Astrocyte of the cerebellum (primary cell): ENCODE results near the gene SF3B3.

ENCODE experiments used
- DNase-seq: peaks from one replicate; pipeline ENCODE4 v3.0.0-alpha.2; 2011; ENCODE audit warnings: low read depth
- H3K4me3 ChIP-seq: 2 replicates; pipeline ENCODE4 v1.5.1; 2011; ENCODE audit warnings: mild to moderate bottlenecking, low read depth, low read length, moderate library complexity
- in situ Hi-C: cut with HindIII; loops from 2 replicates; pipeline ENCODE4 v1.10.0; 2017; ENCODE audit warnings: low sequenced_read_pairs
- TF ChIP-seq, protein P1 (sequence below): IDR thresholded peaks from 2 replicates; pipeline ENCODE4 v1.5.1; 2012; ENCODE audit warnings: low read length, low read depth, moderate library complexity, mild to moderate bottlenecking; ENCODE audit errors: missing control alignments

Gene SF3B3

DNA sequence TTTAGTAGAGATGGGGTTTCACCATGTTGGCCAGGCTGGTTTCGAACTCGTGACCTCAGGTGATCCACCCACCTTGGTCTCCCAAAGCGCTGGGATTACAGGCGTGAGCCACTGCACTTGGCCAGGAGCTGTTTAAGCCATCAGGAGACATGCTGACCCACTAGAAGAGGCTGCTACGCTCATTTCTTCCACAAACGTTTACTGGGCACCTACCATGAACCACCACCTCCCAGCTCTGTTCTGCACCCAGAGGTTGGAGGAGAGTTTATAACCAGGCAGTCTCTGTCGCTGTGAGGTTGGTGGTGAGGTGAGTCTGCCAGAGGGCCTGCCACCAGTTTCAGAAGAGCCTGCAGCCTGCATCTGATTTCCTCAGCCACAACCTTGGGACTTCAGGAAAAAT, 51.8 kb downstream of the SF3B3 start:
- H3K4me3 ChIP-seq, result no peak overlapping the region
- TF ChIP-seq, protein P1, sequence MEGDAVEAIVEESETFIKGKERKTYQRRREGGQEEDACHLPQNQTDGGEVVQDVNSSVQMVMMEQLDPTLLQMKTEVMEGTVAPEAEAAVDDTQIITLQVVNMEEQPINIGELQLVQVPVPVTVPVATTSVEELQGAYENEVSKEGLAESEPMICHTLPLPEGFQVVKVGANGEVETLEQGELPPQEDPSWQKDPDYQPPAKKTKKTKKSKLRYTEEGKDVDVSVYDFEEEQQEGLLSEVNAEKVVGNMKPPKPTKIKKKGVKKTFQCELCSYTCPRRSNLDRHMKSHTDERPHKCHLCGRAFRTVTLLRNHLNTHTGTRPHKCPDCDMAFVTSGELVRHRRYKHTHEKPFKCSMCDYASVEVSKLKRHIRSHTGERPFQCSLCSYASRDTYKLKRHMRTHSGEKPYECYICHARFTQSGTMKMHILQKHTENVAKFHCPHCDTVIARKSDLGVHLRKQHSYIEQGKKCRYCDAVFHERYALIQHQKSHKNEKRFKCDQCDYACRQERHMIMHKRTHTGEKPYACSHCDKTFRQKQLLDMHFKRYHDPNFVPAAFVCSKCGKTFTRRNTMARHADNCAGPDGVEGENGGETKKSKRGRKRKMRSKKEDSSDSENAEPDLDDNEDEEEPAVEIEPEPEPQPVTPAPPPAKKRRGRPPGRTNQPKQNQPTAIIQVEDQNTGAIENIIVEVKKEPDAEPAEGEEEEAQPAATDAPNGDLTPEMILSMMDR, result no peak
- in situ Hi-C loops, result loop anchor here (5.0 kb wide), 1 partner anchor 72 kb away; the partner anchor contains the start of gene IL34
- no peak for DNase-seq

DNA sequence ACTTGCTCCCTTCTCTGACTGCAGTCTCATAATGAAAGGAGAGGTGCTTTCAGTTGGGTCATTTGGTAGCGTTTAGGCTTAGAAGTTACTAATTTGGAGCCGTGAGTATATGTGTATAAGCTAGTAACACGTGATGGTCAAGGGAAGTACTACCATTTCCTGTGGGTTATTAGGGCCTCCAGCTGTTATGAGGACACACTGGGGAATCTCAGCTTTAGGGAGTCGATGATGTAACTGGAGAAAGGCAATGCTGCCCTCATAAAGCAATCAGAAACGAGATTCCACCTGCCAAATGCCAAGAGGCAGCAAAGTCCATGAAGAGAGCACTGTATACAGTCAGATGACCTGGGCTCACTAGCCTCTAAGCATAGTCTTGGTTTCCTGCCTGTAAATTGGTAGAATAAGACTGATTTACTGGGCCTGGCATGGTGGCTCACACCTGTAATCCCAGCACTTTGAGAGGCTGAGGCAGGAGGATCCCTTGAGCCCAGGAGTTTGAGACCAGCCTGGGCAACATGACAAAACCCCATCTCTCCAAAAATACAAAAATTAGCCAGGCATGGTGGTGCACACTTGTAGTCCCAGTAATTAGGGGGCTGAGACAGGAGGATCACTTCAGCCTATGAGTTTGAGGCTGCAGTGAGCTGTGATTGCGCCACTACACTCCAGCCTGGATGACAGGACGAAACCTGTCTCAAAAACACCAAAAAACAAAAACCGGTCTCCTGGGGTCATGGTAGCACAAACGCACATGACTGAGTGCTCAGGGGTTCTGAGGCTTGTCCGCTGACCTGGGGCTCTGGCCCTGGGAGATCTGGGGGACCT, 53.0 kb downstream of the SF3B3 start:
- in situ Hi-C loops, result loop anchor here (5.0 kb wide), 1 partner anchor 71 kb away; the partner anchor contains the start of gene IL34
- no peak overlapping the region for H3K4me3 ChIP-seq
- TF ChIP-seq, protein P1, result no peak
- DNase-seq, result no peak

DNA sequence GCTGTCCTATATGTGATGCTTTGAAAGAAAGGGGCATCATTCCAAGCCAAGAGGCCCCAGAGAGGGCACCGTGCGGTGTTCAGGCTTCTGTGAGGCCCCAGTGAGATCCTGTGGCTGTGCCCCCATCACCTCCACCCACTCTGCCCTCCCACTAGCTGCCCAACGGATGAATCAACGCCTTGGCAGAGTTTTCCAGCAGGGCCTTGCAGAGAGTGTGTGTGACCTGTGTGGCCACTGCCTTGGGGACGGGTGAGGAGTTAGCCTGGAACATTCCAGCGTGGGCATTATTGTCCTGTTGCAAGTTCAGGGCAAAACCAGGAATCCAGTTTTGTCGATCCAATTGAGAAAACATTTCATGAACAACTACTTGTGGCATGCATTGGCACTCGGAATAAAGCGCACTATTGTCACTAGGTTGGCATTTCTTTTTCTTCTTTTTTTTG, 53.7 kb downstream of the SF3B3 start:
- TF ChIP-seq, protein P1, result no peak
- no peak overlapping the region for H3K4me3 ChIP-seq
- in situ Hi-C loops, result loop anchor here (5.0 kb wide), 1 partner anchor 70 kb away; the partner anchor contains the start of gene IL34
- no peak for DNase-seq

DNA sequence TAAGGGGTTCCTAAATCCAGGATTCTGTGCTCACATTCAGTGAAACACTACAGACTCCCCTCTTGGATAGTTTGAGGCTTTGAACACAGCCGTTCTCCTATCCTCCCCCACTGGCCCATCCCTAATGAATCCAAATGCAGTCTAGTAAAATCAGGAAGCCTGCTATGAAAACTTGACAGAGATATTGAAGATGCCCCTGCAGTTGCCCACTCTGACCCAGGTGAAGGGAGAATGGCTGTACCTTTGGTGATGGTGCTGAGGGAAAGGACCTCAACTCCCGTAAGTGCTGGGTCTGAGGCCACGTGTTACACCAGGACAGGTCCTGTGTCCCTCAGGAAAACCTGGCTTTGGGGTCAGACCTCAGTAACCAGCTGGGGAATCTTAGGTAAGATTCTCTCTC, 54.4 kb downstream of the SF3B3 start:
- in situ Hi-C loops, result loop anchor here (5.0 kb wide), 1 partner anchor 69 kb away; the partner anchor contains the start of gene IL34
- no peak for DNase-seq
- H3K4me3 ChIP-seq, result no peak overlapping the region
- TF ChIP-seq, protein P1, result no peak

DNA sequence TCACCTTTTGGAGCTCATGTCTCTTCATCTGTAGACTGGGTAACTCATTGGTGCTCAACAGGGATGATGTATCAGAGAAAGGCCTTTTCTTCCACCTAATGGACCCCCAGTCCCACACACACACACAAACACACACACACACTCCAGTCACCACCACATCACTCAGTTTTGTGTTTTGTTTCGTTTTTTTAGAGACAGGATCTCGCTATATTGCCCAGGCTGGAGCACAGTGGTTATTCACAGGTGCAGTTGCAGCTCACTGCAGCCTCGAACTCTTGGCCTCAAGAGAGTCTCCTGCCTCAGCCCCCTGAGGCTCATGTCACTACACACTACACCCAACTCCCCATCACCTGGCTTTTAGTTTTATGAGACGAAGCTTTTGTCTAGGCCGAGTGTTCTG, 55.6 kb downstream of the SF3B3 start:
- in situ Hi-C loops, result loop anchor here (5.0 kb wide), 1 partner anchor 68 kb away; the partner anchor contains the start of gene IL34
- TF ChIP-seq, protein P1, result no peak
- no peak for DNase-seq
- H3K4me3 ChIP-seq, result no peak overlapping the region

DNA sequence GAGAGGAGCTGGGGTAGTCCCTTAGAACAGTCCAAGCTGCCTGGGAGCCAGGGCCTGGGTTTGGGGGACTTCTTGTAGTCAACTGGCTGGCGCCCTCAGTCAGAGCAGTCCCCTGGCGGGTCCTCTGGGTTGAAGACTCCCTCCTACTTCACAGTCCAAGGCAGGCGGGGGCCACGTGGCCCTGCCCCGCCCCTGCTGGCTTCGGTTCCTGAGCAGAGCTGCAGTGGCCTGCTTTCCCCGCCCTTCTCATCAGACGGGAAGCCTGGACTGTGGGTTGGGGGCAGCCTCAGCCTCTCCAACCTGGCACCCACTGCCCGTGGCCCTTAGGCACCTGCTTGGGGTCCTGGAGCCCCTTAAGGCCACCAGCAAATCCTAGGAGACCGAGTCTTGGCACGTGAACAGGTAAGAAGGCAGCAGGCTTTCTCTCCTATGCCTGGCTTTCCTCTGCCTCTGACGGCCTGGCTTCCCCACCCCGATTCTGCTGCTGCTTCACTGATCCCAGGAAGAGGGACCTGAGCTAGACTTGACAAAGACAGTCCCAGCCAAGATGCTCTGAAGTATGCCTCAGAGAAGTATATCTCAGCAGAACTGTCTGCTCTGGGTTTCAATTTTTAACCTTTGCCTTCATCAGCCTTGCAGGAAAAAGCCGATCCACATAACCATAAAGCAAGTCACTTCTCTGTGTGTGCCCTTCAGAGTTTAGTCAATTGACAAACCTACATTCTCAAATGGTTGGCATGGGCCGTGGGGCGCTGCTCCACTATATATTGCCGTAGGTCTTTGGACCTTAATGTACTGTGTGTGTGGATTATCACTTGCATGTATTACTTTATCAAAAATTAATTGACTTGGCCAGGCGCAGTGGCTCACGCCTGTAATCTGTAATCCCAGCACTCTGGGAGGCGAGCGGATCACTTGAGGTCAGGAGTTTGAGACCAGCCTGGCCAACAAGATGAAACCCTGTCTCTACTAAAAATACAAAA, 56.3 kb downstream of the SF3B3 start:
- H3K4me3 ChIP-seq, result no peak overlapping the region
- DNase-seq, result no peak
- in situ Hi-C loops, result loop anchor here (5.0 kb wide), 1 partner anchor 67 kb away; the partner anchor contains the start of gene IL34
- TF ChIP-seq, protein P1, result no peak
